ENCODE data around the gene CIDEA.

CIDEA gene

DNA sequence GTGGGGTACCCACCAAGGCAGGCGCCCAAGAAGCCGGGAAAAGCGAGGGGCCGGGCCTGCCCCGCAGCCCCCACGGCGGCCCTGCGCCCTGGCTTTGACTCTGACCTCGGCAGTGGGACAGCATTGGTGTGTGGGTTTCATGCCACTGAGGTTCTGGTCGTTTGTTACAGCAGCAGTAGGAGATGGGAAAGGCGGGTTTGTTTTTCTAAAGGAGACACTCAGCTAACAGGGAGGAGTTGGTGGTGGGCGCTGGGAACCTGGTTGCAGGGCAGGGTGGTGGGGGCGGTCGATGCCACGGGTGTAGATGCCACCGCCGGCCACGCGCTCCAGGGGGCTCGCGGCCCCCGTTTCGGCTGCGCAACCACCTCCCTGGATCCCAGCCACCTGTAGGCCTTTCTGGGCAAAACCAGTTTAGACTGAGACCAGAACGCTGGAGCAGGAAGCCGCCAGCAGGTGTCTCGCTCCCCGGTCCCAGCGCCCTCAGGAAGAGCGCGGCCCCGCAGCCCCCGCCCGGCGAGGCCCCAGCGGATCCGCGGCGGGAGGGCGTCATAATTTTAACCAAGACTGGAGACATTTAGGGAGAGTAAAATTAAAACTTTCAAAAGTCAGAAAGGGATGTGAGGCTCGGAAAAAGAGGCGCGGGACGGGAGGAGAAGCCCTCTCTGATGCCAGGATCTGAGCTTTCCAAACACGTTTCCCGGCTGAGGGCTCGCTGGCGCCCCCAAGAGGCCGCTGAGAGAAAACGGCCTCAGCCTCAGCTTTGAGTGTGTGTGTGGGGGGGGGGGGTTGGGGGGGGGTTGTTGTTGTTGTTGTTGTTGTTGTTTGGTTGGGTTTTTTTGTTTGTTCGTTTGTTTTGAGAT is 17.4 kb downstream of the CIDEA start:
- DNase-seq (ENCODE audit: low read depth in 2 of 2): peak; percentile 52 to 56

DNA sequence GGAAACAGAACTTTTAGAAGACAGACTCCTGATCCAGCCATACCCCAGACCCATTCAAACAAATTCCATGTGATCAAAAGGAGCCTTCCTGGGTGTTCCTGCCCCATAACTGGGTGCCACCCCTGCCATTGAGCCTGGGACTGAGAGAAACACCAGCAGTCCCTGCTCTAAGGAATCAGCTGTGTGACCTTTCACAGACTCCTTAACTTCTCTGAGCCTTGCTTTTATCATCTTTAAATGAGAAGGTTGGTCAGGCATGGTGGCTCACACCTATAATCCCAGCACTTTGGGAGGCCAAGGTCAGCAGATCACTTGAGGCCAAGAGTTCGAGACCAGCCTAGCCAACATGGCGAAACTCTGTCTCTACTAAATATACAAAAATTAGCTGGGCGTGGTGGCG is 20.6 kb downstream of the CIDEA start:
- no peak for DNase-seq (ENCODE audit: low read depth in 2 of 2)

DNA sequence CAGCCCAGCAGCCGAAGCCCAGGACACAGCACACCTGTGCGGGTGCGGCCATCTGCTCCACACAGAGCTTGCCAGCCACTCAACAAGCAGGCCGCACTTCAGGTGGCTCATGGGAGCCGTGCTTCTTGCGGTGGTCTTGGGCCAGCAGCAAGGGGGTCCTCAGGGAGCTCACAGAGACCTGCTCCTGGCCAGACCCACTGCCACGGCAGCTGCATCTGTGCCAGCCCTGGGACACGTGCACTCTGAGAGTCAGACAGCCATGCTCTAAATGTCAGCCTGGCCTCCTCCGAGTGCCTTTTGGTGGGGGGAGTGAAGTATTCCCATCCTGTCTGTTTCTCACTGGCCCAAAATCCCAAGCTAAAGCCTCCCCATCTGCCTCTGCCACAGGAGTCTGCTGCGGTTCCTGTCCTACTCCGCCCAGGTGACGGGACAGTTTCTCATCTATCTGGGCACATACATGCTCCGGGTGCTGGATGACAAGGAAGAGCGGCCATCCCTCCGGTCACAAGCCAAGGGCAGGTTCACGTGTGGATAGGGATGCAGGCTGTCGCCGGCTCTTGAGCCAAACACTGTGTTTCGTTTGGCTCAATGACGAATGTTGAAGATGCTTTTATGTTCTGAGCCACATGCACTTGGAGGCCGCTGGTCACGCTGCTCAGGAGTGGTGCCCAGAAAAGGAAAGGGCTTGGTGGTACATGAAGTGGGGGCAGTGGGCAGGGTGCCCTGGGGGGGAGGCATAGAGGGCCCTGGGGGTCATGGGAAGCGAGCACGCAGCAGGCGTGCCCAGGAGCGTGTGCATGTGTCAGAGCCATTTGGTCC is 22.8 kb downstream of the CIDEA start:
- no peak for DNase-seq (ENCODE audit: low read depth in 2 of 2)

DNA sequence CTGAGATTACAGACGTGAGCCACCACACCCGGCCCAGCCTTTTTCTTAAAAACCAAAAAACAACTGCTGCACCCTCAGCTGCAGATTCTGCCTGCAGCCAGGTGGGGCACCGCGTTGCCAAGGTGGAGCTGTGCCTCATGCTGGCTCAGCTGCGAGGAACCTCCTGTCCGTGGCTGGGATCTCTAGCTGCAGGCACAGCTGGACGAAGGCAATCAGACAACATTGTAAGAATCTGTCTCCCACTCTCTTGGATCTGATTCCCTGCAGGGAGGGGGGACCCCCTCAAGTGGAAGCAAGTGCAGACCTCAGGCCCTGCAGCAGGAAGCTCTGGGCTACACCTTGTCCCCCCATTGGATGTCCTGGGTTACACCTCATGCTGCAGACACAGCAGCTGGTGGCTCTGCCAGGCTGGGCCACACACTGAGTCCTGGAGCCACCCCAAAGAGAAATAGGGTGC is 24.1 kb downstream of the CIDEA start:
- DNase-seq (ENCODE audit: low read depth in 2 of 2): no peak

DNA sequence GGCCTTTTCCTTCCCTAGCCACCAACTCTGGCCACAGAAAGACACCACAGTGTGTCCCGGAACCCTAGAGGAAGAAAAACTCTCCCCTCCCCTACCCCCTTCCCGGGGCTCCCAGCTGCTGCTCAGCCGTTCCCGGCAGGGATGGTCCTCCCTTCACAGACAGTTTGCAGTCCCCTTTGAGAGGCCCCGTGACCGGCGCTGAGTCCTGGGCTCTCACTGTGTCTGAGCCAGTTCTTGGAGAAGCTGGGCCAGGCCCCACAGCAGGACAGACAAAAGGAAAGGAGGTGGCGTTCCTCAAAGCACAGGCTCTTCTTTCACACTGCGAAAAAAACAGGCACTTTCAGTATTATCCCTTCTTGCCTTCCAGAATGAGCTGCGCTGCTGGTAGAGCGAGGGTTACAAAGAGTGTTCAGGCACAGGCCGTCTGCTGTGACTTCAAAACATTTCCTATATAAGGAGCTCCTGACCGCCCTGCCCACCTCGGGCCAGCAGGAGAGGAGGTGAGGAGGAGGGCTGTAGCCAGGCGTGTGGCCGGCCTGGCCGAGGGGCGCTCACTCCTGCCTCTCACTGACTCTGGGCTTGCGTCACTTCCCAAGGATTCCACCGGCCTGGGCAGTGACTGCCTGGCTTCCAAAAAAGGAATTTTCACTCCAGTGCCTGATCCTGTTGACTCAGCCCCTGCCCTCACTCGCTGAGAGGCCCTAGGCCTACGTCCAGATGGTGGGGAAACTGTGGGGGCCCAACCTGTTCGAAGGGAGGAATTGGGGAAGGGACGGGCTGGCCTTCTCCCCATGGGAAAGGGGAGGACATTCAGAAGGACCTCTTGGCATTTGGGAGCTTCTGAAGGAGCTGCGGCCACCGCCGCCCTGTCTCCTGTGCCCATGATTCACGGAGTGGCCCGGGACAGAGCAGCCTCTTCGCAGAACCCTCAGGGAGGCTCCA is 24.9 kb downstream of the CIDEA start:
- DNase-seq (ENCODE audit: low read depth in 2 of 2): no peak

DNA sequence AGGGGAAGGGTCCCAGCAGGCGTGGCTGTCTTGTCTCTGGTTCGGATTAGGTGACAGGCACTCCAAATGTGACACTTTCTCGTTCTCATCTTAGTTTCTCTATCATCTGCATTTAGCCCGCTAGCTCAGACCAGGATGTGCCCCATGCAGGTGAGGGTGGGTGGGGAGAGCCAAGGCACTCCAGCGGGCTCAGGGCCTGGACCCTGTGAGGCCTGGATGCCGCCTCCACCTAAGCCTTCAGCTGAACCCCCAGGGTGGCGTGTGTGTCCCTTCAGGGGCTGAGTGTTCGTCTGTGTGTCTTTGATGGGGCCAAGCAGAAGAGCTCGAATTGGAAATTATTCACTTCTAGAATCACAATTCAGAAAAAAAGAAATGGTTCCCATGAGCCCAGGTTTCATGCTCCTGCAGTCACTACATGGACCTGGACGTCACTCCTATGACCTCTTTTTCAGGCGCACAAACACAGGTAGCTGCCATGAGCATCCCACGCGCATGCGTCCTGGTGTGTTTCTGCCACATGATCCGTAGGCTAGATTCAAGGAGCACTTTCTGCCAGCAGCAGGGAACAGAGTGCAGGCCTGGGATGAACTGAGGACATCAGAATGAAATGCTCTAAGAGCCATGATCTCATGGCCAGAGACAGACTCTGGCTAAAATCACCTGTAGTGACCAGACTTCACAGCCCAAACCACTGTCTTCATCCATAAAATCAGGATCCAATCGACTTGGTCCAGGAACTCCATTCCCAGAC is 25.8 kb downstream of the CIDEA start:
- DNase-seq (ENCODE audit: low read depth in 2 of 2): no peak

DNA sequence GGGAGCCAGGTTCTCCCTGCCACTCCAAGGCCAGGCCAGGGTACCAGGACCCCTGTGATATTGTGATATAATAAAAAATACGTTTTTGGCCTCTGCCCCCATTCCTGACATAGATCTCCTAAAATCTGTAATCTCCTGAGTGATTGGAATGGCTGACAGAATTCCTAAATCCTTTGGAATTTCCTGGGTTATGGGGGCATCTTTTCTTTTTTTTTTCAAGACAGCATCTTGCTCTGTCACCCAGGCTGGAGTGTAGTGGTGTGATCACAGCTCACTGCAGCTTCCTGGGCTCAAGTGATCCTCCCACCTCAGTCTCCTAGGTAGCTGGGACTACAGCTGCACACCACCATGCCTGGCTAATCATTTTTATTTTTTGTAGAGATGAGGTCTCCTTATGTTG is 27.7 kb downstream of the CIDEA start:
- no peak for DNase-seq (ENCODE audit: low read depth in 2 of 2)

DNA sequence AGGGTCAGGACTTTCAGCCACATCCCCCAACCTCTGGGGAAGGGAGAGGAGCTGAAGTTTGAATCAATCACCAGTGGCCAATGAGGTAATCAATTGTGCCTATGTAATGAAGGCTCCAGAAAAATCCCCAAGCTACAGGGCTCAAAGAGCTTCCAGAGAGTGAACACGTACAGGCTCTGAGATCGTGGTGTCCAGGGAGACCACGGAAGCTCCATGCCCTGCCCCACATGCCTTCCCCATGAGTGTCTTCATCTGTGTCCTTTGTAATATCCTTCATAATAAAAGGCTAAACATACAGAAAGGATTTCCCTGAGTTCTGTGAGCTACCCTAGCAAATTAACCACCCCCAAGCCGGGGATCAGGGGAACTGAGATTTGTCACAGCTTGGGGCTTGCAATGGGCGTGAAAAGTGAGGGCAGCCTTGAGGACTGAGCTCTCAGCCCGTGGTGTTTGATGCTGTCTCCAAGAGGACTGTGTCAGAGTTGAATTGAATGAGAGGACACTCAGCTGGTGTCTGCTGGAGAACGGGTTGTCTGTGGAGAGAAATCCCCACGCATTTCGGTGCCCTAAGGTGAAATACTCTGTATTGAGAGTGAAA is 28.4 kb downstream of the CIDEA start:
- DNase-seq (ENCODE audit: low read depth in 2 of 2): no peak

DNA sequence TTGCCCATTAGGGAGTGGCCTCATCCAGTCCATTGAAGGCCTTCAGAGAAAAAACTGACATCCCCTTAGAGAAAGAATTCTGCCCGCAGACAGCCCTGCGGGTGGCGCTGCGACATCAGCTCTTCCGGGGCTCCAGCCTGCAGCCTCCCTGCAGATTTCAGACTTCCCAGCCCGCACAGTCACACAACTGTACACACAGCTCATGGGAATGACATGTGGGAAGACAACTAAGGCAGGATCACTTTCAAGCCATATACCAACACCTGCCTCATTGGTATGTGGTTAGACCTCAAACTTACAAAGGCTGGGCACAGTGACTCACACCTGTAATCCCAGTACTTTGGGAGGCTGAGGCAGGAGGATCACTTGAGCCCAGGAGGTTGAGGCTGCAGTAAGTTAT is 29.1 kb downstream of the CIDEA start:
- DNase-seq (ENCODE audit: low read depth in 2 of 2): no peak

DNA sequence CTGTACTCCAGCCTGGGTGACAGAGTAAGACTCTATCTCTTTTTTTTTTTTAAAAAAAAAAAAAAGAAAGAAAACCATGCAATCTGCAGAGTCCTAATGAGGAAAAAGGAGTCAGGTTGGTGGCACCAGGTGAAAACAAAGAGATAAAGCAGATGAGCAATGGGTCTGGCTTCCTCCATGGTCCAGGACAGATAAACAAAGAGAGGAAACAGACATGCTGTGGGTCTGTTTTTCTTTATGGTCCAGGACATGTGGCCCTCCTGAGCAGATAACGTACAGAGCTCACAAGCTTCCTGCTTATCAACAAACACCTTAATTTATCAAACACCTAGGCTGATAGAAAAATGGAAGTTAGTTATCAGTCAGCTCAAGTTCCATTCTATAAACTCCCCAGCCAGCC is 29.5 kb downstream of the CIDEA start:
- no peak for DNase-seq (ENCODE audit: low read depth in 2 of 2)

DNA sequence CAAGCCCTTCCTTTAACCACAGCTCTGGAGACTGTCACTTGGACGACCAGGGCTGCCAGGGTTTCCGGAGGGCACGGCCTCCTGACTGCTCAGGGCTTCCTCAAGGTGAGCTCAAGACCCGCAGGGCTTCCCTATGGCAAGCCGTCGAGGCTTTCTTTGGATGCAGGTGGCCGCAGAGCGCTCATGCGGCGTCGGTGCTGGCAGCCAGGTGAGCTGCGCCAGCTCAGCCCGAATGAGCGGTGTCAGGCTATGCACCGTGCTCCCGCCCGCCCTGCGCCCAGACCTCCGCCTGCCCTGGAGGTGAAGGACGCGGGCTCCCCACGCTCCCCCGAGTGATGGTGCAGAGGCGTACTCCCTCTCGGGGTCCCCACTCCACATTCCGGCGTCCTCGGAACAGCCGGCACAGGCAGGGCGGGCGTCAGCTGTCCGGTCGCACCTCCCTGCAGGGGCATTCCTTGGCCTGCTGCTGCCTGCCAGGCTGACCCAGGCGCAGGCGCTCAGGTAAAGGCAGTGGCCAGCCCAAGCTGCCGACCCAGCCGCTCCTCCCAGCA is 33.0 kb downstream of the CIDEA start:
- DNase-seq (ENCODE audit: low read depth in 2 of 2): no peak

DNA sequence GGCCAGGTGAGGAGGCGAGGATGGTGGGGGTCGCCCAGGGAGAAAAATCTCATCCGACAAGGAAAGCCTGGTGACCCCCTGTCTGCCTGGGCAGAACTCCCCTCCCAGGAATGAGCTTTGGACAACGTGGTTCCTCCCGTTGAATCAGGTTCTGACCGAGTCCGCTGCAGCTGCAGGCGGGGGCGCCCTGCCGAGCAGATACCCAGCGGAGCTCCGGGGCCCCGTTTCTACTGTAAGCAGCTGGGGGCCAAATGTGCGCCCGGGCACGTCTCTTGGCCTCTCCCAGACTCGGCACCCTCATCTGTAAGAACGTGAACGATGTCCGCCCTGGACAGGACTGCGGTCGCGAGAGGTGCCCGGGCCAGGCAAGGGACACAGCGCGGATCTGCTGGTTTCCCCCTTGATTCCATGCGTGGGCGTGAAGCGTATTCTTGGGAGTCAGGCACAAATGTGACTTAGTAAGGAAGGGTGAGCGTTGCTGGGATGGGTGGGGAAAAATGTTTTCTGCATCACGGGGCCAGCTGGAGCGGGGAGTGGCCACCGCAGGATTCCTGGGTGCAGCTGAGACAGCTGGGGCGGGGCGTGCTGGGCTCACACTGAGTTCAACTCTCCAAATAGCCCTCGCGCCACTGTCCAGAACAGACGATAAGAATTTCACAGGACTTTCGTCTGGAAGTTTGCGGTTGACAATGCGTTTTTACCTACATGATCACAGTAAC is 33.7 kb downstream of the CIDEA start:
- no peak for DNase-seq (ENCODE audit: low read depth in 2 of 2)

DNA sequence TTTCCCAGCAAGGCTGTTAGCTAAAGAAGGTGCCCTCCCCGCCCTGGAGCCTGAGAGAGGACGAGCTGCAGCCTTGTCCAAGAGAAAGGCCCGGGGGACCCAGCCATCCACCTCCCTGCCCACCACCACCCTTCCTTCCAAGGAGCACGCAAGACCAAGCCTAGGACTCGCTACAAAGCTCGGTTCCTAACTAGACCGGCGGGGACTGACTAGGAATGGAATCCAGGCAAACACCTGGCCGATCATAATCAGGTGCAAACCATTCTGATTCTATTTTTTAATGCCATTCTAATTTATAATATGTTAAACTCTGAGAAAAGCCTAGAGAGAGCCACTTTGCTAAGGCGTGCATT is 34.2 kb downstream of the CIDEA start:
- no peak for DNase-seq (ENCODE audit: low read depth in 2 of 2)

DNA sequence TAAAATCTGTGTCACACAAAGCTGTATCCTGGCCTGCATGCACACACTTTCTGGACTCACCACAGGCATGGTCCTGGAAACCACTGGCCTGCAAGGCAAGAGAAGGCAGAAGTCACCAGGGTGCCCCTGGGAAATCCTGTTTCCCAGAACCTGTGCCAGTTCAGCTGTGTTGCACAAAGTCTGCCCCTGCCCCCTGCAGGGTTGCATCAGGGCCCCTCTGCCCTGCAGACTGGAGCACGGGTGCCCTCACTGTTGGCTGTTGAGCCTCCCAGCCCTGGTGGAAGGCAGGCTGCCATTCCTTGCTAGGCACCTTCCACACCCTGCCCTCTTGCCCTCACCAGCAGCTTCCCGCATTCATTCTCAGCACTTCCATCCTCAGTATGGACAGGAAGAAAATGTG is 35.9 kb downstream of the CIDEA start:
- DNase-seq (ENCODE audit: low read depth in 2 of 2): no peak

DNA sequence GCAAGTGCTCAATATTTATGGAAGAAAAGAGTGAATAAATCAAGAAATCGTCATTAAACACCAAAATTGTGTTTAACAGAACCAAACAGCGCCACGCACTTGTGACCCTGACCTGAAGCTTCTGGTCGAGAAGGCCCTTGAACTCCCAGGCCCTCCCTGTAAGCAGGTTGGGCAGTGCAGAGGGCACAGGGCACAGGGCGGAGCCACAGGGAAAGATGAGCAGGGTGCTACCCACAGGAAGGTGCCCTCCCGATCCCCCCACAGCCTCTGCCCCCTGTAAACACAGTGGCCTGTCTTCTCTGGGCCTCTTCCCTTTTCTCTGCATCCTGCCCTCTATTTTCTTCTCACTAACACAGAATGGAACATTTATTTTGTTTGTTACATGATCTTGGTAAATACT is 37.0 kb downstream of the CIDEA start:
- DNase-seq (ENCODE audit: low read depth in 2 of 2): no peak

DNA sequence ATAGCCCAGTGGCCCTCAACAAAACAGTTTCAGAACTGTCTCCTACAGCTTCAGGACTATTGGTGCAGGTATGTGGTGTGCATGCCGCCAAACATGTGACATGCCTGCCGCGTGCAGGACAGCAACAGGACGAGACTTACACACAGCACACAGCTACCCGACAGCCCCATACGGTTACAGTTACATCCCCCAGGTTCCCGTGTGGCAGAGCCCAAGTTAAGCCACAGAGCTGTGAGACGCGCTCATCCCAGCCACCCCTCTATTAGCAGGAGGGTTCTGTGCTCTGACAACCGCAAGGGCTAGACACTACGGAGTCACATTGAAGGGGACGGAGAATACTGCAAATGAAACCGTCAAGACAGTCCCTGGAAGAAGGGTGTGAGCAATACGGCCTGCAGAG is 37.5 kb downstream of the CIDEA start:
- no peak for DNase-seq (ENCODE audit: low read depth in 2 of 2)

DNA sequence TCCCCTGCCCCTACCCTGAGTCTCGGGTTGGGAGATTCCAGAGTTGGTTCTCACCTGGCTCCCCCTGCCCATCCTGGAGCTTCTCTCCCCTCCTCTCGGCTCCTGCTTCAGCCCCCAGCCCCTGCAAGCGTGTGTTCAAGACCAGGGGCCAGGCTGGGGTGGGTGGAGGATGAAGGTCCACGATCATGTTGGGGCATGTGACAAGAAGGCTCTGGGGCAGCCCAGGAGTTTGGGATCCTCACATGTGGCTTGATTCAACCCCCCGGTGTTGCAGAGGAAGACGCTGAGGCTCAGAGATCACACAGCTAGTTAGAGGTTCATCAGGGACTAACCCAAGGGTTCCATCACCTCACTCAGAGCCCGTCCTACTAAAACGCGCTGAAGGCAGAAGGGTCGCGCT is 39.7 kb downstream of the CIDEA start:
- DNase-seq (ENCODE audit: low read depth in 2 of 2): no peak

DNA sequence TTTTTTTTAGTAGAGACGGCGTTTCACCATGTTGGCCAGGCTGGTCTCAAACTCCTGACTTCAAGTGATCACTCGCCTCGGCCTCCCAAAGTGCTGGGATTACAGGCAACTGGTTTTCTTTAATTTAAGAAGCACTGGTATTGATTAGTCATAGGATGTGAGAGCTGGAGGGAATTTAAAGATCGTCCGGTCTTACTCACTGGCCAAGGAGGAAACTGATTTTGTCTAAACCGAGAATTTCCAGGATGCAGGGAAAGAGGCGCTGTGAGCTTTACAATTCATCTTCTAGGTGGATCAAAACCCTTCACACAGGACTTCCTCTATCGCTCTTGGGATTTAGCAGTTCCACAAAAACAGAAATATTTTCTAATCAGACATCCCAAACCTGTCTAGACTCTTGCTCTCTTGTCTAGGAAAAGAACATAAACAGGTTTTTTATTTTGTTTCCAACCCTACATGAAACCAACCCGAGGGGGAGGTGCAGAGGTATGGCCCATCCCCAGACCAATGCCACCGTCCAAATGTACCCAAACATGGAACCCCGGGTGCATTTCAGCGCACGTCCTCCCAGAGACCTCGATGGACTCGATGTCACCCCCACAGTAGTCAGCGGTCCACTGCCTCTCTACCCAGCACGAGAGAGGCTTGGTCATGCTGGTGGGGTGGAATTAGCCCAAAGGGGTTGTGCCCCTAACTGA is 41.4 kb downstream of the CIDEA start:
- DNase-seq (ENCODE audit: low read depth in 2 of 2): no peak

DNA sequence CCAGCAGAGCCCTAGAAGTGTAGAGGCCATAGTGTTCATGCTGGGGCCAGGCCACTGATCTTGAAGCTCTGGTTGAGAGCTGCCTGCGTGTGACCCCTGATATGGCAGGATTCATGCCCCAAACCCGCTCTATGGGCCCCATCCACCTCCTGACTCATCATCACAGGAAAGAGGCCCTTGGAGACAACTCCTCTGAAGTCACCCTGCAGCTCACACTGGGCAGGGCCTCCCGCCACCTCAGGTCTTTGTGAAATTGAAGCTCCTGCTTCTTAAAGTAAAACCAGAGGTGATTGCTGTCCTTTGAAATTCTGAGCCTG is 41.9 kb downstream of the CIDEA start:
- DNase-seq (ENCODE audit: low read depth in 2 of 2): no peak

All from stimulated activated CD4-positive, alpha-beta T cell treated with anti-CD3 and anti-CD28 coated beads, Interleukin-4, amount 100 ng/mL, for 48 hours (primary cell).